AG20443 (cell line): ENCODE results near the gene IL17B.

Experiments
- DNase-seq: peaks from one replicate; pipeline ENCODE4 v3.0.0; 2012; ENCODE audit warnings: low spot score, mixed read lengths

Gene IL17B

GRCh38 chr5:149357370-149358293 is 21.5 kb downstream of the IL17B start, which contains the start of gene PCYOX1L:
Gene PCYOX1L, plus strand, starts transcription at chr5:149358046. Its CDS starts 23 bp downstream, at chr5:149358069.
- peak; percentile 99 for DNase-seq

- DNase-seq, result no peak
Measured at GRCh38 chr5:149356391-149356790, 22.7 kb downstream of the IL17B start.

- DNase-seq, result no peak
Measured at GRCh38 chr5:149355688-149356087, 23.4 kb downstream of the IL17B start.

GRCh38 chr5:149353911-149354310 is 25.2 kb downstream of the IL17B start:
- no peak for DNase-seq

- DNase-seq, result no peak
Measured at GRCh38 chr5:149352169-149352568, 26.9 kb downstream of the IL17B start.

- DNase-seq, result no peak
Measured at GRCh38 chr5:149349382-149349781, 29.7 kb downstream of the IL17B start.

GRCh38 chr5:149348518-149348917 is 30.6 kb downstream of the IL17B start:
- no peak for DNase-seq

GRCh38 chr5:149345892-149346222 is 33.2 kb downstream of the IL17B start:
- DNase-seq, result peak; percentile 42

GRCh38 chr5:149345147-149345891 is 33.8 kb downstream of the IL17B start, which contains the start of gene GRPEL2:
Gene GRPEL2, plus strand, starts transcription at chr5:149345499. Its CDS starts 41 bp downstream, at chr5:149345540.
- DNase-seq, result peak; percentile 99

GRCh38 chr5:149344151-149344550 is 34.9 kb downstream of the IL17B start:
- no peak for DNase-seq

GRCh38 chr5:149341876-149342275 is 37.2 kb downstream of the IL17B start:
- no peak for DNase-seq

GRCh38 chr5:149340920-149341319 is 38.2 kb downstream of the IL17B start:
- DNase-seq, result no peak

- DNase-seq, result no peak
Measured at GRCh38 chr5:149338364-149338763, 40.7 kb downstream of the IL17B start.

- no peak for DNase-seq
Measured at GRCh38 chr5:149337736-149338135, 41.4 kb downstream of the IL17B start.

- peak; percentile 20 for DNase-seq
Measured at GRCh38 chr5:149333711-149334443, 45.2 kb downstream of the IL17B start.

- no peak for DNase-seq
Measured at GRCh38 chr5:149328177-149328576, 50.9 kb downstream of the IL17B start.

- no peak for DNase-seq
Measured at GRCh38 chr5:149326611-149327010, 52.5 kb downstream of the IL17B start.

- DNase-seq, result no peak
Measured at GRCh38 chr5:149325894-149326293, 53.2 kb downstream of the IL17B start.

GRCh38 chr5:149325166-149325735 is 53.8 kb downstream of the IL17B start:
- no peak for DNase-seq

GRCh38 chr5:149324641-149325040 is 54.5 kb downstream of the IL17B start:
- no peak for DNase-seq
